ENCODE results near the gene TENM3. TPM values are rescaled to one million over a fixed set of nuclear protein-coding genes. Genes with fewer than 3 reads are reported as not detected.

Gene TENM3
- total and polyA plus RNA-seq, 12 donors, result 0.20 to 6.6 (median 3.5) TPM

DNA sequence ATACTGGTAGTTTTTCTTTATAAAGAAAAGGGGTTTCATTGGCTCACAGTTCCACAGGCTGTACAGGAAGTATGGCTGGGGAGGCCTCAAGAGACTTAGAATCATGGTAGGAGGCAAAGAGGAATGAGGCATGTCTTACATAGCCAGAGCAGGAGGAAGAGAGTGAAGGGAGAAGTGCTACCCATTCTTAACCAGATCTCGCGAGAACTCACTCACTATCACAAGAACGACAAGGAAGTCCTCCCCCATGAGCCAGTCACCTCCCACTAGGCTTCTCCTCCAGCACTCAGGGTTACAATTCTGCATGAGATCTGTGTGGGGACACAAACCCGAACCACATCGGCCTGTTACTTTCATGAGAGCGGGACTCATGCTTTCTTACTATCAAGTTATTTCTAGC is 240.5 kb downstream of the TENM3 start:
- H3K9me3 ChIP-seq, result peaks cover 0 to 6% (median 0%) of the 10 kb centered on the region in 11 donors
- 87 to 90% methylated on average over 6 of the region's 6 CpGs for WGBS, 2 donors
- no peaks in the 10 kb centered on the region for H3K36me3 ChIP-seq
- ATAC-seq (no peak), DNase-seq (no peak)
- H3K27me3 ChIP-seq, result no peaks in the 10 kb centered on the region
- TF ChIP-seq, protein P1, sequence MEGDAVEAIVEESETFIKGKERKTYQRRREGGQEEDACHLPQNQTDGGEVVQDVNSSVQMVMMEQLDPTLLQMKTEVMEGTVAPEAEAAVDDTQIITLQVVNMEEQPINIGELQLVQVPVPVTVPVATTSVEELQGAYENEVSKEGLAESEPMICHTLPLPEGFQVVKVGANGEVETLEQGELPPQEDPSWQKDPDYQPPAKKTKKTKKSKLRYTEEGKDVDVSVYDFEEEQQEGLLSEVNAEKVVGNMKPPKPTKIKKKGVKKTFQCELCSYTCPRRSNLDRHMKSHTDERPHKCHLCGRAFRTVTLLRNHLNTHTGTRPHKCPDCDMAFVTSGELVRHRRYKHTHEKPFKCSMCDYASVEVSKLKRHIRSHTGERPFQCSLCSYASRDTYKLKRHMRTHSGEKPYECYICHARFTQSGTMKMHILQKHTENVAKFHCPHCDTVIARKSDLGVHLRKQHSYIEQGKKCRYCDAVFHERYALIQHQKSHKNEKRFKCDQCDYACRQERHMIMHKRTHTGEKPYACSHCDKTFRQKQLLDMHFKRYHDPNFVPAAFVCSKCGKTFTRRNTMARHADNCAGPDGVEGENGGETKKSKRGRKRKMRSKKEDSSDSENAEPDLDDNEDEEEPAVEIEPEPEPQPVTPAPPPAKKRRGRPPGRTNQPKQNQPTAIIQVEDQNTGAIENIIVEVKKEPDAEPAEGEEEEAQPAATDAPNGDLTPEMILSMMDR (IDR thresholded peaks at IDR 0.05), result no peak
- H3K4me1 ChIP-seq, result no peaks in the 10 kb centered on the region
- H3K4me3 ChIP-seq, result no peak overlapping the region
- no peak overlapping the region for H3K27ac ChIP-seq
- intact Hi-C loops (cut with DNase I), result no loop called here

DNA sequence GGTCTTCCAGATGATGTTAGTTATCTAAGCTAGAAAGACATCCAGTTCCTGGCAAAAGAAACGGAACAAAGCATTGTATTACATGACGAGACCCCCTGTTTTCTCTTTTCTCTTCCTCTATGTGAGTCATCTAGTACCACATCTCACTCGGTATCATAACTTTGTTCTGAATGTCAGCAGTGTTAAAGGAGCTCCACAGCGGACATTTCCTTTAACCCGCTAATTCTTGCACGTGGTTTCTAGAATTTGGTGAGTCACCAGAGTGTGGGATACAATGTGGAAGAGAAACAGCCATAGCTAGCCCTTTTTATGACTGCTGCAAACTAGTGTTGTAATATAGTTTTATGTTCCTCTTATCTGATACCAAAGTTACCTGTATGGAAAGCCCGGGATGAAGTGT is 243.7 kb downstream of the TENM3 start:
- 83% methylated on average over 7 of the region's 7 CpGs for WGBS, 2 donors
- Histone ChIP-seq H3K27me3 (no peaks in the 10 kb centered on the region), H3K36me3 (no peaks in the 10 kb centered on the region), H3K4me3 (no peak overlapping the region), H3K4me1 (peaks cover 0 to 3% (median 0%) of the 10 kb centered on the region in 9 donors), H3K9me3 (peaks cover 0 to 6% (median 0%) of the 10 kb centered on the region in 11 donors), H3K27ac (no peak overlapping the region)
- intact Hi-C loops (cut with DNase I), result no loop called here
- no peak for DNase-seq
- TF ChIP-seq, protein P1 (IDR thresholded peaks at IDR 0.05), result no peak
- ATAC-seq, result no peak

DNA sequence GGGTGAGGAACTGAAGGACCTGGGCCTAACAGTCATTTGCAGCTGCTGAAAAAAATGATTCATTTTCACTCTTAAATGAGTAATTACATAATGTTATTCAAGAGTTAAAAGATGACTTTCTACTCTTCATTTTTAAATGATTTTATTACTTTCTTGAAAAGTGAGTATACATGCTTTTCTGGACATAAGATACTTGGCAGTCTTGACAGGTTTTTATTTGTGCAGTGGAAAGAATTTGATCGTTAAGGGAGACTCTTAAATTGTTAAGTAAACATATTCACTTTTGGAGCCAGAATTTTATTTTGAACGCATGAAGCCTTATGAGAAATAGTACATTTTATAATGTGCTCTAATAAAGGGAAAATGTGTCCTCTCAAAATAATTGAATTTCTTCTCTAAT is 245.7 kb downstream of the TENM3 start:
- intact Hi-C loops (cut with DNase I), result no loop called here
- DNase-seq, result no peak
- H3K9me3 ChIP-seq, result peaks cover 0 to 6% (median 0%) of the 10 kb centered on the region in 11 donors

DNA sequence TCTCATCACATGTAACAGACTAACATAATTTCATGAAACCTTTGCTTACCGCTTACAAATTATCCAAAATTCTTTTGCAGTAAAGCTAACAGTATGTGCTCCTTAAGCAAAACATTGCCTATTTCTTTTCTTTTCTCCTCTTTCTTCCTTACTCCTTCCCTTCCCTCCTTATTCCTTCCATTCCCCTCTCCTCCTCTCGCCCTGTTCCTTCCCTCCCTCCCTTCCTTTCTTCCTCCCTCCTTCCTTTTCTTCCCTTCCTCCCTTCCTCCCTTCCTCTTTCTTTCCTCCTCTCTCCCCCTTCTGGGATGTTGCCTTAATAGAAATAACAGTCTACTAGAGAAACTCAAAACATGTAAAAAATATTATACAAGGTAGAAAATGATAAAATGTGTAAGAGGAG is 246.4 kb downstream of the TENM3 start:
- Histone ChIP-seq H3K4me3 (no peak overlapping the region), H3K4me1 (peaks cover 0 to 16% (median 12%) of the 10 kb centered on the region in 9 donors), H3K27ac (no peak overlapping the region), H3K36me3 (no peaks in the 10 kb centered on the region), H3K9me3 (peaks cover 0 to 6% (median 0%) of the 10 kb centered on the region in 11 donors), H3K27me3 (no peaks in the 10 kb centered on the region)
- intact Hi-C loops (cut with DNase I), result no loop called here
- 89 to 91% methylated on average over 2 of the region's 2 CpGs for WGBS, 2 donors
- ATAC-seq (no peak), DNase-seq (no peak)
- TF ChIP-seq, protein P1 (IDR thresholded peaks at IDR 0.05), result no peak

More for the DNA sequence above, 245.7 kb downstream of the TENM3 start:
- 74 to 77% methylated on average over 2 of the region's 2 CpGs for WGBS, 2 donors
- H3K4me3 ChIP-seq, result no peak overlapping the region
- H3K4me1 ChIP-seq, result peaks cover 0 to 16% (median 12%) of the 10 kb centered on the region in 9 donors
- H3K36me3 ChIP-seq, result no peaks in the 10 kb centered on the region
- ATAC-seq, result no peak
- H3K27me3 ChIP-seq, result no peaks in the 10 kb centered on the region
- H3K27ac ChIP-seq, result no peak overlapping the region
- TF ChIP-seq, protein P1 (IDR thresholded peaks at IDR 0.05), result no peak
